Measurements from ENCODE around the gene PCGF3. TPM values are rescaled to one million over a fixed set of nuclear protein-coding genes. Genes with fewer than 3 reads are reported as not detected.
A peak's percentile ranks its signal among the peaks of the same experiment; 100 is the strongest.

The PCGF3 gene, protein sequence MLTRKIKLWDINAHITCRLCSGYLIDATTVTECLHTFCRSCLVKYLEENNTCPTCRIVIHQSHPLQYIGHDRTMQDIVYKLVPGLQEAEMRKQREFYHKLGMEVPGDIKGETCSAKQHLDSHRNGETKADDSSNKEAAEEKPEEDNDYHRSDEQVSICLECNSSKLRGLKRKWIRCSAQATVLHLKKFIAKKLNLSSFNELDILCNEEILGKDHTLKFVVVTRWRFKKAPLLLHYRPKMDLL
- total RNA-seq (2014; rRNA removed; shearing (Covaris generic)) = 16.2 and 22.7 TPM in 2 replicates
- 20.8 and 23.5 TPM in 2 replicates for polyA plus RNA-seq (2015; cell fraction: cytosol; rRNA removed)
- 131 and 163 TPM in 2 replicates for polyA plus RNA-seq (2015; cell fraction: nucleus; rRNA removed)

DNA sequence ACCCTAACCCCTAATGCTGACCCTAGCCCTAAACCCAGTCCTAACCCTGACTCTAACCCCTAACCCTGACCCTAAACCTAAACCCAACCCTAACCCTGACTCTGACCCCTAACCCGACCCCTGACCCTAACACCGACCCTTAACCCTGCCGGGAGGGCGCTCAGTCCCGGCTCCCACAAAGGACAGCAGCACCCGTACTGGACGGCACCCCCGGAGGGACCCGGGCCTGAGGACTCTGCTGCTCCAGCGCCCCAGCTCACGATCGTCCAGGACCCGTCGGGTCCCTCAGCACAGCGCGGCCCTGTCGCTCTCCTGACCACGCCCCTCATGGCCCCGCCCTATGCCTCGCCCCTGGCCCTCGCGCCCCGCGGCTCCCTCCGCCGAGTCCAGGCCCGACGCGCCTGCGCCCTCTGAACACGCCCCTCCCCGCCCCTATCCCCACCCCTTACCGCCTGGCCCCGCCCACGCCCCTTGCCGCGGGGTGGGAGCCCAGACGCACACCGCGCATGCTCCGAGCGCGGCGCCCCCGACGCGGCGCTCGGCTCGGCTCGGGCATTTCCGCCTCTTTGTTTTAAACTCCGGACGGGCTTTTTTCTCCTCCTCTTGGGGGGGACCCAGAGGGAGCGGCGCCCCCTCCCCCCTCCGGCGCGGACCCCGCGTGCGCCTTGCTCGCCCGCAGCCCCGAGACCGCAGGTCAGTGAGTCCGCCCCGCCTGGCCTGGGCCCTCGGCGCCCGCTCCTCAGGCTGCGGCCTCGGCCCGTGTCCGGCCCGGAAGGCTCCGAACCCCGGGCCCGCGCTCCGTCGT is at the start of gene PCGF3:
PCGF3 (plus strand) TSS at position 555 of the 805 bp plus-strand sequence. CDS start 27,849 bp downstream, outside the sequence.
- peak; percentile 90 for DNase-seq (ENCODE audit: low read depth, low spot score)
- in situ Hi-C loops (cut with HindIII; ENCODE audit: low pct_unique_long_range_greater_than_20kb, low sequenced_read_pairs) = no loop called here

DNA sequence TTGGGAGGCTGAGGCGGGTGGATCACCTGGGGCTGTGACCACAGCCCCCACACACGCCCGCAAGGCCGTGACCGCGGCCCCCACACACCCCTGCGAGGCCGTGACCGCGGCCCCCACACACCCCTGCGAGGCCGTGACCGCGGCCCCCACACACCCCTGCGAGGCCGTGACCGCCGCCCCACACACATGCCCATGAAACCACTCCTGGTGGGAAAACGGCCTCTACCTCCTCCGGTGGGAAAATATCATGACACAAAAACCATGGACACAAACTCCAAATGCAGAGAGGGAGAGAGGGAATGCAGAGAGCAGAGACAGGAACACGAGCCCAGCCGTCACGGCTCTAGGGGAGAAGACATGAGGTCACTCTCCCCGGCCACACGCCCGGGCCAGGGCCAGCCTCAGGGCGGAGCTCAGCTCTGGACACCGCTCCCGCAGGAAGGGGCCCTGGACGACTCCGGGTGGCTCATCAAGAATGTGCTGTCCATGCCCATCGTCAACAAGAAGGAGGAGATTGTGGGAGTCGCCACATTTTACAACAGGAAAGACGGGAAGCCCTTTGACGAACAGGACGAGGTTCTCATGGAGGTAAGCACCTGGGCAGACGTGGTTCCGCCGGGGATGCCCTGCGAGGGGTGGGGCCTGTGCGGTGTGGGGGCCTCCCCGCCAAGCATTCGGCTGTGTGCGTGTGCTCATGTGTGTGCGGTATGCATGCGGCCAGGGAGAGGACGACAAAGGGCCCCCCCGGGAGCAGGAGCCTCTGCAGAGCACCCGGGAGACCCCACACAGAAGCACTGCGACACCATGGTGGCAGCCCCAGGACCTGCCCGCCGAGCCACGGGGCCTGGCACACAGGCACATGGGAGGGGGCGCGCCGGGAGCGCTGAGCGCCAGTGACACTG is 48.9 kb upstream of the PCGF3 start:
- in situ Hi-C loops (cut with HindIII; ENCODE audit: low pct_unique_long_range_greater_than_20kb, low sequenced_read_pairs) = no loop called here

DNA sequence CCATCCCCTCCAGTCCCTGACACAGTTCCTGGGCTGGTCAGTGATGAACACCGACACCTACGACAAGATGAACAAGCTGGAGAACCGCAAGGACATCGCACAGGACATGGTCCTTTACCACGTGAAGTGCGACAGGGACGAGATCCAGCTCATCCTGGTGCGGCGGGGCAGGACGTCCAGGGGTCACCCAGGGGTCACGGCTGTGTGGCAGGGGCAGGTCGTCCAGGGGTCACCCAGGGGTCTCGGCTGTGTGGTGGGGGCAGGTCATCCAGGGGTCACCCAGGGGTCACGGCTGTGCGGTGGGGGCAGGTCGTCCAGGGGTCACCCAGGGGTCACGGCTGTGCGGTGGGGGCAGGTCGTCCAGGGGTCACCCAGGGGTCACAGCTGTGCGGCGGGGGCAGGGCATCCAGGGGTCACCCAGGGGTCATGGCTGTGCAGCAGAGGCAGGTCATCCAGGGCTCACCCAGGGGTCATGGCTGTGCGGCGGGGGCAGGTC is 48.2 kb upstream of the PCGF3 start:
- in situ Hi-C loops (cut with HindIII; ENCODE audit: low pct_unique_long_range_greater_than_20kb, low sequenced_read_pairs) = no loop called here
- no peak for DNase-seq (ENCODE audit: low read depth, low spot score)

More for the DNA sequence above, 48.9 kb upstream of the PCGF3 start:
- DNase-seq (ENCODE audit: low read depth, low spot score) = no peak

DNA sequence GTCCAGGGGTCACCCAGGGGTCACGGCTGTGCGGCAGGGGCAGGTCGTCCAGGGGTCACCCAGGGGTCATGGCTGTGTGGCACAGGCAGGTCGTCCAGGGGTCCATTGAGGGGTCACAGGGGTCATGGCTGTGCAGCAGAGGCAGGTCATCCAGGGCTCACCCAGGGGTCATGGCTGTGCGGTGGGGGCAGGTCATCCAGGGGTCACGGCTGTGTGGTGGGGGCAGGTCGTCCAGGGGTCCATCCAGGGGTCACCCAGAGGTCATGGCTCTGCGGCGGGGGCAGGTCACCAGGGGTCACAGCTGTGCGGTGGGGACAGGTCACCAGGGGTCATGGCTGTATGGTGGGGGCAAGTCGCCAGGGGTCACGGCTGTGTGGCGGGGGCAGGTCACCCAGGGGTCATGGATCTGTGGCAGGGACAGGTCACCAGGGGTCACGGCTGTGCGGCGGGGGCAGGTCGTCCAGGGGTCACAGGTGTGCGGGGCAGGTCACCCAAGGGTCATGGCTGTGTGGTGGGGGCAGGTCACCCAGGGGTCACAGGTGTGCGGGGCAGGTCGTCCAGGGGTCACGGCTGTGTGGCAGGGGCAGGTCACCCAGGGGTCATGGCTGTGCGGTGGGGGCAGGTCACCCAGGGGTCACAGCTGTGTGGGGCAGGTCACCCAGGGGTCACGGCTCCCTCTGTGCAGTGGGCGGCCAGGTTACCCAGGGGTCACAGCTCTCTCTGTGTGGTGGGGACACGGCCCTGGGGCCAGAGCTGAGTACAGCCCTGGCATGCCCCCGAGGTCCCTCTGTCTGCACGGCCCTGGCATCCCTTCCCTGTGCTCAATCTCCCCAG is 47.6 kb upstream of the PCGF3 start:
- no peak for DNase-seq (ENCODE audit: low read depth, low spot score)
- in situ Hi-C loops (cut with HindIII; ENCODE audit: low pct_unique_long_range_greater_than_20kb, low sequenced_read_pairs) = no loop called here

DNA sequence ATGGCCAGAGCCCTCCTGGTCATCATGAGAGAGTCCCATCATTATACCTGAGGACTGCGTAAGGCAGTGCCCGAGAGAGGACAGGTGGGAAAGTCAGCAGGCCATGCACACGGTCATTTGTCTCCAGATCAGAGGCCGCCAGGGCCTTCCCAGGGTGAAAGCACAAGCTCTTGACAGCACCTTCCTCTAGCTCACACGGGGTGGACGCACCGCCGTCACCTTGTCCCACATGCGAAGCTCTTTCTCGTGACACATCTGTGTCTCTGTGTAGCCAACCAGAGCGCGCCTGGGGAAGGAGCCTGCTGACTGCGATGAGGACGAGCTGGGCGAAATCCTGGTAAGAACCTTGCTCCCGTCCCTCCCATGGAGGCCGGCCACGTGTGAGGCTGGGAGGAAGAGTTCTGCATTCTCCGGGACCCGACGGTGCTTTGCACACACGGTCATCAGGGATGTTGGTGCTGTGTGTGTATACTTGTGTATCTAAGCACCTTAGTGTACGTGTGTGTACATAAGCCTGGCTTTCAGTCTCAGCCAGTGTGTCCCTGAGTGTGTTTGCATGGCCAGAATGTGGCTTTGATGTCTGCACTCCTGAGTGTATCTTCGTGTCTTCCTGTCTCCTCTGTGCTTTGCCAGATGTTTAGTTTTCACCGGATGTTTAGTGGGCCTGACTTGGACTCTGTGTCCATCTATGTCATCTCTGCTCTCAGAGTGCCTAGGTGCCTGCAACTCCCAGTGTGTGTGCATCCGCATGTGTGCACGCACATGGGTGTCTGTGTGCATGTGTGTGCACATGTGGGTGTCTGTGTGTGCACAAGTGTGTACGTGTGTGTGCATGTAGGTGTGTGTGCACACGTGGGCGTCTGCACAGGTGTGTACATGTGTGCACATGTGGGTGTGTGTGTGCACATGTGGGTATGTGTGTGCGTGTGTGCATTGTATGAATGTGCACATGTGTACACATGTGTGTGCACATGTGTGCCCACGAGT is 46.7 kb upstream of the PCGF3 start:
- in situ Hi-C loops (cut with HindIII; ENCODE audit: low pct_unique_long_range_greater_than_20kb, low sequenced_read_pairs) = no loop called here
- no peak for DNase-seq (ENCODE audit: low read depth, low spot score)

DNA sequence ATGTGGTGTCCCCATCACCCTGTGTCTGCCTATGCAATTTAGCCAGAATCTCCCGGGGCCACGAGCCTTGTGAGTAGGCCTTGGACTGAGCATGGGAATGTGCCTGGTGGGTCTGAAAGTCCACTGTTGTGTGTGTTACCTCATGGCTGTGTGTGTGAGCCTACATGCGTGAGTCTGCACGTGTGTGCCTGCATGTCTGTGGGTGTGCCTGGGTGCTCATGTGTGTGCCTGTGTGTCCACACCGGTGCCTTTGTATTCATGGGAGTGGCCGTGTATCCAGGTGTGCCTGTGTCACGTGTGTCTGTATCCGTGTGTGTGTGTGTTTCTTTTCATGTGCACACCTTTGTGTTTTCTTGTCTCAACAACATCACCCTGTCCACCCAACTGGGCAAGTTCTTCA is 45.8 kb upstream of the PCGF3 start:
- DNase-seq (ENCODE audit: low read depth, low spot score) = no peak
- in situ Hi-C loops (cut with HindIII; ENCODE audit: low pct_unique_long_range_greater_than_20kb, low sequenced_read_pairs) = no loop called here

DNA sequence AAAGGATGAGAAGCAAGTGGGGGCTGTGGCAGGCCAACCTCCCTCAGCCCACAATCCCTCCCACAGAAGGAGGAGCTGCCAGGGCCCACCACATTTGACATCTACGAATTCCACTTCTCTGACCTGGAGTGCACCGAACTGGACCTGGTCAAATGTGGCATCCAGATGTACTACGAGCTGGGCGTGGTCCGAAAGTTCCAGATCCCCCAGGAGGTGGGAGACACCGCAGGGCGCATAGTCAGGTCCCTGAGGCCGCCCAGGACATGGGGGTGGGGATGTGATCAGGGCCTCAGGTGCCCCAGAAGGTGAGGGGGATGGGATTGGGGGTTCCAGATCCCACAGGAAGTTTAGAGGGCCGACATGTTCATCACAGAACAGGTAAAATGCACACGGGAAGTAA is 45.2 kb upstream of the PCGF3 start:
- no peak for DNase-seq (ENCODE audit: low read depth, low spot score)
- in situ Hi-C loops (cut with HindIII; ENCODE audit: low pct_unique_long_range_greater_than_20kb, low sequenced_read_pairs) = no loop called here

DNA sequence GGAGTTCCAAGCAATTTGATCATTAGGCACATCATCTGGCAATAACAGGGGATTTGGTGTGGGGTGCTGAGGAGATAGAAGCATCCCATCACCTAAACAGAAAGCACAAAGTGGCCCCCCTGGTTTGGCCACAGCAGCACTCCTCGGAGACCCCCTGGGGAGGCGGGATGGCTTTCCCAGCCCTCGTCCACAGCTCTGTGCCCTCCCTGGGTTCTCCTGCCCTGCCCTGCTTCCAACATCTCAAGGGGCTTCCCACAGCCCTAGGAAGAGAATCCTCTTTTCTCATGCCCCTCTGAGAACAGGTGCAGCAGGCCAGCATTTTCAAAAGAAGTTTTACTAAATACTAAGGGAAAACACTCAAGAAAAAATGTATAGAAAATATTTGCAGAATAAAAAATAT is 44.4 kb upstream of the PCGF3 start:
- in situ Hi-C loops (cut with HindIII; ENCODE audit: low pct_unique_long_range_greater_than_20kb, low sequenced_read_pairs) = no loop called here

DNA sequence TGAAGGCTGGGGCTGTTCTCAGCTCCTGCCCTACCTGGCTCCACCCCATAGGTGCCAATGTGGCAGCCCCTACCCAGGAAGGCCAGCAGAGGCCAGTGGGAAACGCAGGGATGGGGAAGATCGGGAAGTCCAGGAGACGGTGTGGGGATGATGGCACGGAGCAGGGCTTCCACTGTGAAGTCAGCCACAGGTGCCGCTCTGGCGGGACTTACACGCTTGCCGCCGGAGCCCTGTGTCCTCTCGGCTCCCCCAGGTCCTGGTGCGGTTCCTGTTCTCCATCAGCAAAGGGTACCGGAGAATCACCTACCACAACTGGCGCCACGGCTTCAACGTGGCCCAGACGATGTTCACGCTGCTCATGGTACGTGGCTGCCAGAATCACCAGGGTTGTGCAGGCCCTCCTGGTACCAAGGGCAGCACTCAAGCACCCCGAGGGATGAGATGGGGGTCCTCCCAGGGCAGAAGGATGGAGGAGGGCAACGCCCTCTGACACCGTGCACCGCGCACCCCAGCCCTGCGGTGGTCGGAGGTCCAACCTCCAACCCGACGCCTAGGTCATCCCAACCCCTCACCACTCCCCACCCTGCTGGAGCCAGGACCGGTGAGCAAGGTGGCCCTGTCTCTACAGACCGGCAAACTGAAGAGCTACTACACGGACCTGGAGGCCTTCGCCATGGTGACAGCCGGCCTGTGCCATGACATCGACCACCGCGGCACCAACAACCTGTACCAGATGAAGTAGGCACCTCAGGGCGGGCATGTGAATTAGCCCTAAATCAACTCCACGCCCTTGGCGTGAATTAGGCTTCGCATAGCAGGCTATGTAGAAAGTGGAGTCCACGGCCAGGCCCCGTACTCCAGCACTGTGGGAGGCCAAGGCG is 43.5 kb upstream of the PCGF3 start:
- in situ Hi-C loops (cut with HindIII; ENCODE audit: low pct_unique_long_range_greater_than_20kb, low sequenced_read_pairs) = no loop called here
- no peak for DNase-seq (ENCODE audit: low read depth, low spot score)

More for the DNA sequence above, 44.4 kb upstream of the PCGF3 start:
- no peak for DNase-seq (ENCODE audit: low read depth, low spot score)

DNA sequence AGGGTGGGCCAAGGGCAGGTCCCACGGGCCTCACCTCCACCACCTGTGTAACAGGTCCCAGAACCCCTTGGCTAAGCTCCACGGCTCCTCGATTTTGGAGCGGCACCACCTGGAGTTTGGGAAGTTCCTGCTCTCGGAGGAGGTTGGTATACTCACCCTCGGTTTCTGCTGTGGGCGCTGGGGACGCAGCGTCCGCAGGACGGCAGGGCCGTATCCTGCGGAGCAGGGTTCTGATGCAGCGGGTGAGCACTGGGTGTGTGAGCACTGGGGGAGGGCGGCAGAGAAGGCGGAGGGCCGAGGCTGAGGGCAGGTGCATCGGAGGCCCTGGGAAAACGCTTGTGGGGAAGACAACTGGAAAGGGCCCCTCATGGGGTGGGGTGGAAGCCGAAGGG is 42.6 kb upstream of the PCGF3 start:
- no peak for DNase-seq (ENCODE audit: low read depth, low spot score)
- in situ Hi-C loops (cut with HindIII; ENCODE audit: low pct_unique_long_range_greater_than_20kb, low sequenced_read_pairs) = no loop called here

DNA sequence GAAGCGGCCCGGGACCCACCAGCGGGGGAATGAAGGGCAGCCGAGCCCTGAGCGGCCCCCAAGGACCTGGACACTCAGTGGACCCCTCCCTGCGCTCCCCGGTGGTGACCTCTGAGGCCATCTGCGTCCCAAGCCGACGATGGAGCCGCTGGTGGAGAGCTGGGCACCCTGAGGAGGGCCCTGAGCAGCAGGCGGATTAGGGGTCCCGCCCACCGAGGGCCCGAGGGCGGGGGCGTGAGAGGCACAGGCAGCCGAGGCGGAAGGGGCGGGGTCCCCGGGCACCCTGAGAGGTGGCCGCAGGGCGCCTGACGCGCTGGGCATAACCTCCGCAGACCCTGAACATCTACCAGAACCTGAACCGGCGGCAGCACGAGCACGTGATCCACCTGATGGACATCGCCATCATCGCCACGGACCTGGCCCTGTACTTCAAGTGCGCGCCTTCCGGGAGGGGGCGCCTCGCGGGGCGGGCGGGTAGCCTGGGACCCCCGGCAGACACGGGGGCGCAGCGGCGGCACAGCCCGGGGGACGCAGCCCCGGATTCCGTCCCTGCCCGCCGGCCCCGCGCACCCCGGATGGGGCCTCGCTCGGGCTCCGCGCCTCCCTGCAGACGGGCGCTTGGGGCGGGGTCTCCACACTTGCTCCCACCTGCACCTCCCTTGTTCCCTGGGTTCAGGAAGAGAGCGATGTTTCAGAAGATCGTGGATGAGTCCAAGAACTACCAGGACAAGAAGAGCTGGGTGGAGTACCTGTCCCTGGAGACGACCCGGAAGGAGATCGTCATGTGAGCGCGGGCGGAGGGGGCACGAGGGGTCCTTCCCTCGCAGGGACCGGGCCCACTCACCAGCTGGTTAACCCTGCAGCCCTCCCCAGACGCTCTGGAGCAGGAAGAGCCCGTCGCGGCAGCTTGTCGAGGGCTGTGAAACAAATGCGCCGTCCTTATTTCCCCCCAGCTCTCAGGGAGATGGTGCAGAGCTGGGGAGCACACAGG is 41.9 kb upstream of the PCGF3 start:
- DNase-seq (ENCODE audit: low read depth, low spot score) = no peak

DNA sequence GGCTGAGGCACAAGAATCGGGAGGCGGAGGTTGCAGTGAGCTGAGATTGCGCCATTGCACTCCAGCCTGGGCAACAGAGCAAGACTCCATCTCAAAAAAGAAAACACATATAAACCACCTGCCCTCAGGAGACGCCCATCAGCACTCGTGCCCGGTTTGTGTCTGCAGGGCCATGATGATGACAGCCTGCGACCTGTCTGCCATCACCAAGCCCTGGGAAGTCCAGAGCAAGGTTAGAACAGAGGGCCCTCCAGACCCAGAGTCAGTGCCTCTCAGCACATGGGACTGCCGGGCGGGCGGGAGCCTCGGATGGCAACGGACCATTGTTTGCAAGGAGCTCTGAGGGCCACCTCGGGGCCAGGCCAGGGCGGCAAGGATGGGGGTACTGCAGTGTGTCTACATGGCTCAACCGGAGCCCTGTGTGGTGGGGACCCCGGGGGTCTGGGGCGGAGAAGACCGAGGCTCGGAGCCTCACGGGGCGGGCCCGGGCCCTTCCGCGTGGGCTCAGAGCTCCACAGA is 40.9 kb upstream of the PCGF3 start:
- in situ Hi-C loops (cut with HindIII; ENCODE audit: low pct_unique_long_range_greater_than_20kb, low sequenced_read_pairs) = no loop called here
- DNase-seq (ENCODE audit: low read depth, low spot score) = no peak

More for the DNA sequence above, 41.9 kb upstream of the PCGF3 start:
- in situ Hi-C loops (cut with HindIII; ENCODE audit: low pct_unique_long_range_greater_than_20kb, low sequenced_read_pairs) = no loop called here

DNA sequence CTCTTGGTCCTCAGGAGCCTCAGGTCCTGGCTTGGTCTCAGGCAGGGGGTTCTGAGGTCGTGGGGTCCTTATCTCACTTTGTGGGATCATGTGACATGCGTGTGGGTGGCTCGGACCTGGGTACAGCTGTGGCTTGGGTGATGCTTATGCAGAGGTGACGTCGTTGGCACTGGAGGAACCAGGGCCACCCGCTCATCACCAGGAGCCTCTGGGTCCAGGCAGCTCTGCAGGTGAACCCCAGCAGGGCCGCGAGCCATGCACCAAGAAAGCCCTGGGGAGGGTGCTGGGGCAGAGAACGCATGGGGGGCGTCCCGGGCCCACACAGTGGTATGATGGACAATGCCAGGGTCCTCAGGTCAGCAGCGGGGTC is 40.3 kb upstream of the PCGF3 start:
- no peak for DNase-seq (ENCODE audit: low read depth, low spot score)
- in situ Hi-C loops (cut with HindIII; ENCODE audit: low pct_unique_long_range_greater_than_20kb, low sequenced_read_pairs) = no loop called here

Measured in SK-MEL-5 (cell line).